ENCODE results near the gene HCFC1R1.

GRCh38 chr16:3058139-3059030, 34.6 kb upstream of the HCFC1R1 start:
- TF ChIP-seq CTCF (IDR thresholded peaks at IDR 0.05 in 4 of 5, conservative IDR thresholded peaks at IDR 0.05 in 1 of 5) (no peak), POLR2A (IDR thresholded peaks at IDR 0.05) (no peak)

Data from gastrocnemius medialis (tissue), 4 donors.